HAP-1 (cell line): ENCODE results near the gene DNAJB6.

ENCODE experiments used
- DNase-seq, 2 experiments: peaks; one replicate each; pipeline ENCODE4 v3.0.0-alpha.2; 2016 to 2020; ENCODE audit warnings: low spot score in 2 of 2
- H3K27me3 ChIP-seq: fragments of 250-450 bp; sonication (Bioruptor Pico); 2 replicates; pipeline ENCODE4 v1.5.1; 2020; ENCODE audit warnings: low read depth, mild to moderate bottlenecking, moderate library complexity
- H3K36me3 ChIP-seq: fragments of 250-450 bp; sonication (Bioruptor Pico); replicated peaks from 2 replicates; pipeline ENCODE4 v1.5.1; 2020; ENCODE audit warnings: mild to moderate bottlenecking
- H3K4me1 ChIP-seq: fragments of 250-450 bp; sonication (Bioruptor Pico); 2 replicates; pipeline ENCODE4 v1.5.1; 2020; ENCODE audit warnings: mild to moderate bottlenecking
- H3K4me3 ChIP-seq: fragments of 250-450 bp; sonication (Bioruptor Pico); 2 replicates; pipeline ENCODE4 v1.5.1; 2020; ENCODE audit warnings: mild to moderate bottlenecking, moderate library complexity
- H3K9me3 ChIP-seq: fragments of 250-450 bp; sonication (Bioruptor Pico); 2 replicates; pipeline ENCODE4 v1.5.1; 2020; ENCODE audit warnings: mild to moderate bottlenecking, moderate library complexity
- in situ Hi-C: fragments of 300-500 bp; cut with MboI; formaldehyde crosslinking; loops from 3 replicates; pipeline ENCODE4 v1.14.3; 2020; ENCODE audit warnings: low sequenced_read_pairs, inconsistent platforms, mixed read lengths

Gene DNAJB6

GRCh38 chr7:157407512-157408257 is 70.9 kb downstream of the DNAJB6 start:
- no peak for DNase-seq
- in situ Hi-C loops, result no loop called here
- Histone ChIP-seq H3K4me3 (no peak overlapping the region), H3K27me3 (no peaks in the 10 kb centered on the region), H3K4me1 (no peaks in the 10 kb centered on the region), H3K9me3 (no peaks in the 10 kb centered on the region), H3K36me3 (no peaks in the 10 kb centered on the region)

- in situ Hi-C loops, result no loop called here
- no peaks in the 10 kb centered on the region for H3K36me3 ChIP-seq
- no peaks in the 10 kb centered on the region for H3K4me1 ChIP-seq
These were observed 71.7 kb downstream of the DNAJB6 start for GRCh38 chr7:157408258-157409101.

GRCh38 chr7:157409149-157409752 is 72.4 kb downstream of the DNAJB6 start:
- Histone ChIP-seq H3K27me3 (no peaks in the 10 kb centered on the region), H3K4me1 (no peaks in the 10 kb centered on the region), H3K36me3 (no peaks in the 10 kb centered on the region), H3K4me3 (no peak overlapping the region), H3K9me3 (no peaks in the 10 kb centered on the region)
- no peak for DNase-seq
- in situ Hi-C loops, result no loop called here

More at GRCh38 chr7:157408258-157409101, 71.7 kb downstream of the DNAJB6 start:
- no peaks in the 10 kb centered on the region for H3K27me3 ChIP-seq
- H3K4me3 ChIP-seq, result no peak overlapping the region
- no peaks in the 10 kb centered on the region for H3K9me3 ChIP-seq
- no peak for DNase-seq

GRCh38 chr7:157409753-157410727 is 73.2 kb downstream of the DNAJB6 start:
- DNase-seq, result no peak
- in situ Hi-C loops, result no loop called here
- no peak overlapping the region for H3K4me3 ChIP-seq
- H3K36me3 ChIP-seq, result no peaks in the 10 kb centered on the region
- no peaks in the 10 kb centered on the region for H3K4me1 ChIP-seq
- H3K9me3 ChIP-seq, result no peaks in the 10 kb centered on the region
- H3K27me3 ChIP-seq, result no peaks in the 10 kb centered on the region

- in situ Hi-C loops, result no loop called here
- H3K4me3 ChIP-seq, result no peak overlapping the region
- H3K9me3 ChIP-seq, result no peaks in the 10 kb centered on the region
- H3K27me3 ChIP-seq, result no peaks in the 10 kb centered on the region
- no peaks in the 10 kb centered on the region for H3K4me1 ChIP-seq
- DNase-seq, result no peak
- H3K36me3 ChIP-seq, result no peaks in the 10 kb centered on the region
These were observed 74.2 kb downstream of the DNAJB6 start for GRCh38 chr7:157410831-157411556.

GRCh38 chr7:157411580-157411979 is 74.8 kb downstream of the DNAJB6 start:
- no peaks in the 10 kb centered on the region for H3K9me3 ChIP-seq
- H3K36me3 ChIP-seq, result no peaks in the 10 kb centered on the region
- H3K4me1 ChIP-seq, result no peaks in the 10 kb centered on the region
- in situ Hi-C loops, result no loop called here
- H3K4me3 ChIP-seq, result no peak overlapping the region
- no peaks in the 10 kb centered on the region for H3K27me3 ChIP-seq
- DNase-seq, result no peak

GRCh38 chr7:157412021-157412443 is 75.2 kb downstream of the DNAJB6 start:
- H3K4me3 ChIP-seq, result no peak overlapping the region
- H3K4me1 ChIP-seq, result no peaks in the 10 kb centered on the region
- in situ Hi-C loops, result no loop called here
- no peaks in the 10 kb centered on the region for H3K27me3 ChIP-seq
- no peaks in the 10 kb centered on the region for H3K9me3 ChIP-seq
- DNase-seq, result no peak
- H3K36me3 ChIP-seq, result no peaks in the 10 kb centered on the region

- no peaks in the 10 kb centered on the region for H3K9me3 ChIP-seq
These were observed 75.8 kb downstream of the DNAJB6 start for GRCh38 chr7:157412491-157413180.

GRCh38 chr7:157413881-157414701 is 77.3 kb downstream of the DNAJB6 start:
- Histone ChIP-seq H3K4me3 (no peak overlapping the region), H3K4me1 (no peaks in the 10 kb centered on the region), H3K9me3 (no peaks in the 10 kb centered on the region), H3K27me3 (no peaks in the 10 kb centered on the region), H3K36me3 (no peaks in the 10 kb centered on the region)
- no peak for DNase-seq
- in situ Hi-C loops, result no loop called here

More at GRCh38 chr7:157412491-157413180, 75.8 kb downstream of the DNAJB6 start:
- DNase-seq, result no peak
- in situ Hi-C loops, result no loop called here
- no peaks in the 10 kb centered on the region for H3K27me3 ChIP-seq
- no peaks in the 10 kb centered on the region for H3K4me1 ChIP-seq
- no peaks in the 10 kb centered on the region for H3K36me3 ChIP-seq
- H3K4me3 ChIP-seq, result no peak overlapping the region

GRCh38 chr7:157414702-157415096 is 77.9 kb downstream of the DNAJB6 start:
- Histone ChIP-seq H3K4me1 (no peaks in the 10 kb centered on the region), H3K36me3 (no peaks in the 10 kb centered on the region), H3K27me3 (no peaks in the 10 kb centered on the region), H3K9me3 (no peaks in the 10 kb centered on the region), H3K4me3 (no peak overlapping the region)
- DNase-seq, result no peak
- in situ Hi-C loops, result no loop called here

GRCh38 chr7:157415486-157415885 is 78.7 kb downstream of the DNAJB6 start:
- H3K36me3 ChIP-seq, result no peaks in the 10 kb centered on the region
- DNase-seq, result no peak
- H3K4me1 ChIP-seq, result no peaks in the 10 kb centered on the region
- no peak overlapping the region for H3K4me3 ChIP-seq
- in situ Hi-C loops, result no loop called here
- no peaks in the 10 kb centered on the region for H3K27me3 ChIP-seq
- H3K9me3 ChIP-seq, result no peaks in the 10 kb centered on the region

- Histone ChIP-seq H3K4me1 (no peaks in the 10 kb centered on the region), H3K9me3 (no peaks in the 10 kb centered on the region), H3K36me3 (no peaks in the 10 kb centered on the region), H3K27me3 (no peaks in the 10 kb centered on the region), H3K4me3 (no peak overlapping the region)
- in situ Hi-C loops, result no loop called here
- no peak for DNase-seq
These were observed 79.2 kb downstream of the DNAJB6 start for GRCh38 chr7:157416011-157416410.
